Subcutaneous adipose tissue (tissue), 4 donors: ENCODE results near the gene PAX5. TPM values are rescaled to one million over a fixed set of nuclear protein-coding genes. Genes with fewer than 3 reads are reported as not detected.

Experiments used
- total RNA-seq, 4 donors: library from RNA; depleted of rRNA; stranded (reverse); fragments of >200 nt; gene quantifications; one replicate each; pipeline ENCODE4 v1.1.0, GENCODE V29; 2016
- TF ChIP-seq, protein P1 (sequence below): fragments of 450-650 bp; IDR thresholded peaks from one replicate; pipeline ENCODE4 v1.5.1; 2016; ENCODE audit warnings: low read depth, mild to moderate bottlenecking, control low read depth, antibody characterized with exemption, moderate library complexity

PAX5 gene
- total RNA-seq, 4 donors from 2014 or later = under 0.01 to 0.19 (median 0.17) TPM; not detected in 1

DNA sequence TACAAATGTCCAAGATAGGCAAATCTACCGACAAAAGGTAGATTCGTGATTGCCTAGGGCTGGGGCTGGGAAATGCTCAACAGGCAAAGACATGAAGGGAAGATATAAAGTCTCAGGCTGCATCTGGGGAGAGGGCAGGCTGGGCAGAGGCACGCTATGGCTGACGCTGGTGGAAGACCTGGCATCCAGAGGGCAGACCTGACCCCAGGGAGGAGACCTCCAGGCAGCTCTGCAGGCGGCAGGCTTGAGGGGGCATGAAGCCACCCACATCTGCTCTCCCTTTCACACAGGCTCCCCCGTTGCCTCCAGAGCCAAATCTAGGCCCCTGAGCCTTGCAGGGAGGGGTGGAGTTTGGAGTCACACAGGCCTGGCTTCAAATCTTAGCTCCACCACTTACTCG lies 145.5 kb downstream of the PAX5 start:
- TF ChIP-seq, protein P1, sequence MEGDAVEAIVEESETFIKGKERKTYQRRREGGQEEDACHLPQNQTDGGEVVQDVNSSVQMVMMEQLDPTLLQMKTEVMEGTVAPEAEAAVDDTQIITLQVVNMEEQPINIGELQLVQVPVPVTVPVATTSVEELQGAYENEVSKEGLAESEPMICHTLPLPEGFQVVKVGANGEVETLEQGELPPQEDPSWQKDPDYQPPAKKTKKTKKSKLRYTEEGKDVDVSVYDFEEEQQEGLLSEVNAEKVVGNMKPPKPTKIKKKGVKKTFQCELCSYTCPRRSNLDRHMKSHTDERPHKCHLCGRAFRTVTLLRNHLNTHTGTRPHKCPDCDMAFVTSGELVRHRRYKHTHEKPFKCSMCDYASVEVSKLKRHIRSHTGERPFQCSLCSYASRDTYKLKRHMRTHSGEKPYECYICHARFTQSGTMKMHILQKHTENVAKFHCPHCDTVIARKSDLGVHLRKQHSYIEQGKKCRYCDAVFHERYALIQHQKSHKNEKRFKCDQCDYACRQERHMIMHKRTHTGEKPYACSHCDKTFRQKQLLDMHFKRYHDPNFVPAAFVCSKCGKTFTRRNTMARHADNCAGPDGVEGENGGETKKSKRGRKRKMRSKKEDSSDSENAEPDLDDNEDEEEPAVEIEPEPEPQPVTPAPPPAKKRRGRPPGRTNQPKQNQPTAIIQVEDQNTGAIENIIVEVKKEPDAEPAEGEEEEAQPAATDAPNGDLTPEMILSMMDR = no peak

DNA sequence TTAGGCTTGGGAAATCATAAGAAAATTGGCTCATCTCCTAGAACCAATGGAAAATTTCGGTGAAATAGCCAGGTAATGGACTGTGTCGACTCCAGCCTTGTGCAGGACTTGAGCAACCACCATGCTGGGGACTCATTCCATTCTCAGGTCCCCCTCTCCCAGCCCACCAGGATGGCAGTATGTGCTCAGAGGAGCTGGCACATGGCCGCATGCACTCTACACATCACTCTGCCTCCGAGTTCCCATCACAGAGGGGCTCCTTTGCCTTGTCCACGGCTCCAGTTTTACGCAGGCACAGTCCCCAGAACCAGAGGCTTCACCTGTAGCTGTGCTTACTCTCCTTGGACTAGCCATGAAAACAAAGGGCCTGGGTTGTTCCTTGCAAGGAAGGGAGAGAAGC lies 149.3 kb downstream of the PAX5 start:
- TF ChIP-seq, protein P1 = no peak

DNA sequence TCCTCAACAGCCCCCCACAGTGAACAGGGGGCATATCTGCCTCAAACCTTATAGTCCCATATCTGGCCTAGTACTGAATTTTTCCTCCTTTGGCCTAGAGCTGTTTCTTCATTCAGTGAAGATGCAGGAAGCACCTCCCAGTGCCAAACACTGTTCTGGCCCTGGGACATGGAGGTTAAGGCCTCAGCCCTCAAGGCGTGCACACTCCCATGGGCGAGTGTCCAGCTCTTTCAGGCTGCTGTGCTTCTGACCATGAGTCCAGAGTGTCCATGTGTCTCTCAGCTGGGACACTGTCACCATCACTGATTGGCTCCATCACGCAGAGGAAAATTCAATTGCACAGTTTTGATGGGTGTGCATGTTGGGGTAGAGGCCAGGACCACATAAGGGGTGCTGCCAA lies 151.5 kb downstream of the PAX5 start:
- TF ChIP-seq, protein P1 = no peak

DNA sequence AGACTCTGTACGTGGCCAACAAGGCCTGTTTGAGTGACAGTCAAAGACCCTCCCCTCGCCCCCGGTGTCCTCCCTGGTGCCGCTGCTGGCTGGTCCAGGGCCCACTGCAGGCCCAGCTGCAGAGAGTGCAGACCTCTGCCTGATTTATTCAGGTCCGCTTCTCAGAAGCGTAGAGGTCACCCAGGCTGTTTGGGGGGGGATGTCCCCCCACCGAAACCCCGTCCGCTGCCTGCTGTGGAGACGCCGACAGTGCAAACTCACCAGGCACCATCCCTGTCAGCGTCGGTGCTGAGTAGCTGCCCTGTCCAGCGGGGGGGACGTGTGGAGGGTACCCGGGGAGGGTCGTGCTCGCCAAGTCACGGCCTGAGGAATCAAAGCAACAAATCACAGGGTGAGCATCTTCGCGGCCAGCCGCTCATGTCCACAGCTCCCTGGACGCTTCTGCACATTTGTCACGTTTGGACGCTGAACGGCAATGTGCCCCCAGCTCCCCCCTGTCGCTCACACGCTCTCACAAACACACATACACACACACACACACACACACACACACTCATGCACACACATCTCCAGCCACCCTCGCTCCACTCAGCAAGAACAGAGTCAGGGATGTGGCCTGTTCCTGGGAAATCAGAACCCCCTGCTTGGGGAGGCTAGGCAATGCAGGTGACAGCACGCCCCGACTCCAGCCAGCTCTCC lies 152.2 kb downstream of the PAX5 start:
- TF ChIP-seq, protein P1 = no peak

DNA sequence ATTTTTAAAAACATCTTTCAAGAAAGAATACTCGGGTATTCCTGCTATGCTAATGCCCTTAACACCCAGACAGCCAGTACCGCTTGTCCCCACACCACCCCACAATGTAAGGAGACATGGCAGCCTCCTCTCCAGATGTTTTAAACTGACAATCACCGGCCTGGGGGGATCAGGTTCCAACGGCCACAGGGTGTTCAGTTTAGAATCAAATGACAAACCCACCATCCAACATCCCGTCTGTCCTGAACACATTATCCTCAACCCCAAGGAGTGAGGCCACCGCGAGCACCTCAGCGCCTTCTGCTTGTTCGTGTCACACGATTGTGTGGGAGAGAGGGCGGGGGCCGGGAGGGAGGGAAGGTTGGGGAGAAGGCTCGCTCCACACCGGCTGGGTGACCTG lies 152.8 kb downstream of the PAX5 start:
- TF ChIP-seq, protein P1 = no peak

DNA sequence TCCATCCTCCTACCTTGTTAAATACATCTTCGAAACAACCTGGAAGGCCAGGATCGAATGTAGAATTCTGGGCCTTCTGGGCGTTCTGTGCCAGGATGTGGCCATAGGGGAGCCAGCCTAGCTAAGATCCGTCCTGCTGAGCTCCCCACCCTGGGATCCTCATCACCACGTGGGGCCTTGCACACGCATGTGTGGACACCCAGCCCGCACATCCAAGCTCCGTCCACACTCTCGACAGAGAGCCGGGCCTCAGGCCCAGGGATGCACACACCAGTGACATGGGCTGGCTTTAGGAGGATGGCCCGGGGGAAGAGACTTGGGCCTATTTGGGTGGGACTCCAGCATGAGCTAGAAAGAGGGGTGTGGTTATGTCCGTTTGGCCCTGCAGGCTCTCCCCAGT lies 154.0 kb downstream of the PAX5 start:
- TF ChIP-seq, protein P1 = no peak

DNA sequence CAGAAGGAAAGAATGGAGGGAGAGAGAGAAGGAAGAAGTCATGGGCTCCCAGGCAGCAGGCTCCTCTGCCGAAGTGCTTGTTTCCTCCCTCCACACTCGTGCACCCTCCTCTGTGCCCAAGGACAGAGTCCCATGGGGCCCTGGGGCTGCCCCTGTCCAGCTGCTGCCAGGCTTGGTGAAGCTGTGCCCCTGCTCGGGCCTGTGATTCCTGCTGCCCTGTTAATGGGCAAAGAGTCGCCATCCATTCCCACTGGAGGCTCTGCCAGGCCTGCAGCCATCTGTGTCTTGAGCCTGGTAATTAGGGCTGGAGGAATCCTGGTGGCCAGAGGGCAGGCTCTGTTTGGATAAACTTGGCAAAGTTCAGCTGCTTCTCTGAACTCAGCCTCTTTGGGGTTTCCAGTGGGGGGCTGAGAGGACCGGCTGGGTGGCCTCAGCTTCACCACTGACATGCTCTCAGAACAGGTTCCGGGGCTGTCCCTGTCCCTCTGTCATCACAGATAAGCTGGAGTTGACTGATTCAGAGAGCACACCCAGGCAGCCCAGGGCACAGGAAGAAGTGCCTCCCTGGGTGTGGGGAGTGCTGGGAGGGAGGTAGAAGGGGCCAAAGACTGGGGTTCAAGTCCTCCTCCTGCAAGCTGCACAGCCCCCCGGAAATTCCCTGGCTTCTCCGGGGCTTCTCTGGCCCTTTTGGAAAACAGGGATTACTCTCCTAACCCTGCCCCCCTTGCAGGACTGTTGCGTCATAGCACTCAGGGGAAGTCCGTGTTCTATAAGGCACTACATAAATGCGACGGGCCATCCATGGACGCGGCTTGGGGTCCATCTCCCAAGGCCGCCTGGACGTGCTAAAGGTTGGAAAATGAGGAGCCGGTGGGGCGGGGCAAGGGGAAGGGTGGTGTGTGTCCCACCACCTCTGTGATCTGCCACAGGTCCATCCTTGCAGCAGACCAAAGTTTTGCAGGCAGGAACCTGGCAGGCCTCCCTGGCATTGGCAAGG lies 154.8 kb downstream of the PAX5 start:
- TF ChIP-seq, protein P1 = no peak
